ENCODE measurements around the gene NINJ2. TPM values are rescaled to one million over a fixed set of nuclear protein-coding genes. Genes with fewer than 3 reads are reported as not detected.

NINJ2 gene
- total RNA-seq, 1 experiment from 2014 or later = not detected

DNA sequence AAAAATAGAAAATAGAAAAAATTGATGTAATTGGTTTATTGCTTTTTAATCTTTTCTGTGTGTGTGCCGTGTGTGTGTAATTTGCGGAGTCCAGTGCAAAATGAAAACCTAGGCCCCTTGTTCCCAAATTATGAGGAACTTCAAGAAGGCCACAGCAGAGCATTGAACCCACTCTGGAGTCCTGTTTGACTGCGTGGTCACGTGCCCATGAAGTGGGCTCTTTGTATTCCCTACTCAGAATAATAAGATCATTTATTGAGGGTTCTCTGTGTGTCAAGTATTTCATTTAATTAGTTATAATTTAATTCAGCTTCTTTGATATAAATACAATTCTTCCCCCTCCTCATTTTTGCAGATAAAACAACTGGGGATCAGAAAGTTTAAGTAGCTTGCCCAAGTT is 12.3 kb upstream of the NINJ2 start:
- Mint-ChIP-seq H3K4me1 (ENCODE audit: low read depth, unreplicated experiment) (no peaks in the 10 kb centered on the region), H3K9me3 (ENCODE audit: low read depth, unreplicated experiment) (no peaks in the 10 kb centered on the region), H3K27me3 (ENCODE audit: unreplicated experiment) (peaks cover 8% of the 10 kb centered on the region), H3K36me3 (ENCODE audit: insufficient read depth, unreplicated experiment) (no peaks in the 10 kb centered on the region), H3K4me3 (ENCODE audit: low read depth, unreplicated experiment) (no peak overlapping the region), H3K27ac (ENCODE audit: unreplicated experiment) (no peak overlapping the region)
- DNase-seq = no peak
- intact Hi-C loops (cut with micrococcal nuclease; ENCODE audit: unreplicated experiment) = no loop called here
- TF ChIP-seq, protein P1, sequence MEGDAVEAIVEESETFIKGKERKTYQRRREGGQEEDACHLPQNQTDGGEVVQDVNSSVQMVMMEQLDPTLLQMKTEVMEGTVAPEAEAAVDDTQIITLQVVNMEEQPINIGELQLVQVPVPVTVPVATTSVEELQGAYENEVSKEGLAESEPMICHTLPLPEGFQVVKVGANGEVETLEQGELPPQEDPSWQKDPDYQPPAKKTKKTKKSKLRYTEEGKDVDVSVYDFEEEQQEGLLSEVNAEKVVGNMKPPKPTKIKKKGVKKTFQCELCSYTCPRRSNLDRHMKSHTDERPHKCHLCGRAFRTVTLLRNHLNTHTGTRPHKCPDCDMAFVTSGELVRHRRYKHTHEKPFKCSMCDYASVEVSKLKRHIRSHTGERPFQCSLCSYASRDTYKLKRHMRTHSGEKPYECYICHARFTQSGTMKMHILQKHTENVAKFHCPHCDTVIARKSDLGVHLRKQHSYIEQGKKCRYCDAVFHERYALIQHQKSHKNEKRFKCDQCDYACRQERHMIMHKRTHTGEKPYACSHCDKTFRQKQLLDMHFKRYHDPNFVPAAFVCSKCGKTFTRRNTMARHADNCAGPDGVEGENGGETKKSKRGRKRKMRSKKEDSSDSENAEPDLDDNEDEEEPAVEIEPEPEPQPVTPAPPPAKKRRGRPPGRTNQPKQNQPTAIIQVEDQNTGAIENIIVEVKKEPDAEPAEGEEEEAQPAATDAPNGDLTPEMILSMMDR (IDR thresholded peaks at IDR 0.05; ENCODE audit: unreplicated experiment) = no peak
- CTCF ChIA-PET = no interaction called here
- BruUV-seq (replicated peaks) = no TSS peak

DNA sequence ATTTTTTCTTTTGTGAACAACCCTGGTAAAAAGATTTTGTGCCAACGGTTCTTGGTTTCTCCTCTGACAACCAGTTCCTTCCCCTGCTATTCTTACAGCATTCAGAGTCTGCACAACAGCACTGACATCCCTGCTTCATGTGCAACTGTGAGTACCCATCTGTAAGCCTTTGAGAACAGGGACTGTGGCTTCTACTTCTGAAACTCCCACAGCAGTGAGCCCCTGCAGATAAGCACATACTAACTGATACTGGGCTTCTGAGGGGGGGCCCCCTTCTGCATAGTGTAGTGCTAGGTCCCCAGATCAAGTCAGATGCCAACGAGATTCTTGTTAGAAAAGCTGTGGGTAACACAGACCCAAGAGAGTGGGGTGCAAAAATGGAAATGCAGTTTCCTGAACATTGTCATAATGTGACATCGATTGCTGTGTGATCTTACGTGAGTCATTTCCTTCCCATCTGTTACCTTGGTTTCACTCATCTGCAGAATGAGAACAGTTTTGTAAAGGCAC is 11.1 kb upstream of the NINJ2 start:
- CTCF ChIA-PET = no interaction called here
- BruUV-seq (replicated peaks) = no TSS peak
- intact Hi-C loops (cut with micrococcal nuclease; ENCODE audit: unreplicated experiment) = no loop called here
- H3K4me3 Mint-ChIP-seq (ENCODE audit: low read depth, unreplicated experiment) = no peak overlapping the region
- no peak overlapping the region for H3K27ac Mint-ChIP-seq (ENCODE audit: unreplicated experiment)
- TF ChIP-seq, protein P1 (IDR thresholded peaks at IDR 0.05; ENCODE audit: unreplicated experiment) = no peak
- H3K36me3 Mint-ChIP-seq (ENCODE audit: insufficient read depth, unreplicated experiment) = no peaks in the 10 kb centered on the region
- DNase-seq = no peak
- no peaks in the 10 kb centered on the region for H3K9me3 Mint-ChIP-seq (ENCODE audit: low read depth, unreplicated experiment)
- no peaks in the 10 kb centered on the region for H3K4me1 Mint-ChIP-seq (ENCODE audit: low read depth, unreplicated experiment)
- peaks cover 6% of the 10 kb centered on the region for H3K27me3 Mint-ChIP-seq (ENCODE audit: unreplicated experiment)

DNA sequence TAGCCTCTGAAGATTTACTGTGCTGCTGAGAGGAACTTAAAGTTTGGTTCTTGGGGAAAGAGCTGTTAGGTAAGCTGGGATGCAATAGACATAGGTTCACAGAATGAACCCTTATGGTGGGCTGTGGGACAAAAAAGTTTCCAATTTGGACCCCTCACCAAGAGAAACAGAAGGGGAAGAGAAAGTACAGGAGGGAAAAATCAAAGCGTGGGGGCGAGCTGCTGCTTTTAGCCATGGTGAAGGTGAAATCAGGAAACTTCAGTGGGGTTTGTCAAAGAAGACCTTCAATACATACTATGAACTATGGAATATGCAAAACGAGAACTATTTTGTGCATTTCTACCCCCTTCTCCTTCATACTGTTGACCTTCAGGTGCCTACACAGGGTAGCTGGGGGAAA is 10.6 kb upstream of the NINJ2 start:
- H3K36me3 Mint-ChIP-seq (ENCODE audit: insufficient read depth, unreplicated experiment) = no peaks in the 10 kb centered on the region
- intact Hi-C loops (cut with micrococcal nuclease; ENCODE audit: unreplicated experiment) = no loop called here
- TF ChIP-seq, protein P1 (IDR thresholded peaks at IDR 0.05; ENCODE audit: unreplicated experiment) = no peak
- BruUV-seq (replicated peaks) = no TSS peak
- H3K27ac Mint-ChIP-seq (ENCODE audit: unreplicated experiment) = no peak overlapping the region
- H3K4me3 Mint-ChIP-seq (ENCODE audit: low read depth, unreplicated experiment) = no peak overlapping the region
- CTCF ChIA-PET = no interaction called here
- no peaks in the 10 kb centered on the region for H3K4me1 Mint-ChIP-seq (ENCODE audit: low read depth, unreplicated experiment)
- H3K9me3 Mint-ChIP-seq (ENCODE audit: low read depth, unreplicated experiment) = no peaks in the 10 kb centered on the region
- no peak for DNase-seq
- H3K27me3 Mint-ChIP-seq (ENCODE audit: unreplicated experiment) = peaks cover 1% of the 10 kb centered on the region

DNA sequence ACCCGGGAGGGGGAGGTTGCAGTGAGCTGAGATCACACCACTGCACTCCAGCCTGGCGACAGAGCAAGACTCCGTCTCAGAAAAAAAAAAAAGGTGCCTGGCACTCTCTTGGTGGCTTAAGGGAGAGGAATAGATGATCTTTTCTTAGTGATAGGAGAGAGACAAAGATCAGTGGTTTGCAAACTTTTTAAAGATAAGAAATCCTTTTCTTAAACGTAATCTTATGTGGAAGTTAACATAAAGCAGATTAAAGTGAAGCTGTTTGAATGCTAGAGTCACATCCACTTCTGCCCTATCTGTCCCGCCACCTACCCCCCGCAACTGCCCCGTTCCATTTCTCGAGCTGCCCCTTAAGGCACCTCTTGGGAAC is 6.3 kb upstream of the NINJ2 start:
- Mint-ChIP-seq H3K27ac (ENCODE audit: unreplicated experiment) (no peak overlapping the region), H3K4me1 (ENCODE audit: low read depth, unreplicated experiment) (peaks cover 10% of the 10 kb centered on the region), H3K4me3 (ENCODE audit: low read depth, unreplicated experiment) (no peak overlapping the region), H3K36me3 (ENCODE audit: insufficient read depth, unreplicated experiment) (no peaks in the 10 kb centered on the region), H3K27me3 (ENCODE audit: unreplicated experiment) (peaks cover 9% of the 10 kb centered on the region), H3K9me3 (ENCODE audit: low read depth, unreplicated experiment) (no peaks in the 10 kb centered on the region)
- no TSS peak for BruUV-seq (replicated peaks)
- intact Hi-C loops (cut with micrococcal nuclease; ENCODE audit: unreplicated experiment) = no loop called here
- DNase-seq = no peak
- TF ChIP-seq, protein P1 (IDR thresholded peaks at IDR 0.05; ENCODE audit: unreplicated experiment) = no peak
- CTCF ChIA-PET = no interaction called here
